Mesothelial cell of epicardium (in vitro differentiated cells): Measurements from ENCODE around the gene ITGAE. TPM values are rescaled to one million over a fixed set of nuclear protein-coding genes. Genes with fewer than 3 reads are reported as not detected.

ENCODE experiments used
- DNase-seq, 2 experiments: peaks; one replicate each; pipeline ENCODE4 v3.0.0; 2021; ENCODE audit warnings: low spot score in 2 of 2; ENCODE audit not compliant: unreplicated experiment in 2 of 2
- H3K27ac Mint-ChIP-seq: 2 replicates; pipeline ENCODE4 v1.8.0; 2021; ENCODE audit warnings: mixed read lengths
- H3K27me3 Mint-ChIP-seq: 2 replicates; pipeline ENCODE4 v1.8.0; 2021; ENCODE audit warnings: low read depth, mixed read lengths
- H3K36me3 Mint-ChIP-seq: 2 replicates; pipeline ENCODE4 v1.8.0; 2021; ENCODE audit warnings: mixed read lengths
- H3K4me1 Mint-ChIP-seq: 2 replicates; pipeline ENCODE4 v1.8.0; 2021; ENCODE audit warnings: mixed read lengths
- H3K4me3 Mint-ChIP-seq: 2 replicates; pipeline ENCODE4 v1.8.0; 2021; ENCODE audit warnings: mild to moderate bottlenecking, moderate library complexity, mixed read lengths
- H3K9me3 Mint-ChIP-seq: 2 replicates; pipeline ENCODE4 v1.8.0; 2021; ENCODE audit warnings: mixed read lengths
- total RNA-seq: library from RNA; stranded (reverse); gene quantifications from 3 replicates; pipeline ENCODE4 v1.2.1, GENCODE V29; 2021
- TF ChIP-seq, protein P1 (sequence below): fragments of 200-600 bp; sonication (generic); IDR thresholded peaks from one replicate; pipeline ENCODE4 v1.5.0; 2021; ENCODE audit warnings: antibody characterized with exemption; ENCODE audit not compliant: unreplicated experiment

ITGAE gene
- total RNA-seq, 1 donor from 2014 or later = 20.4 TPM

- TF ChIP-seq, protein P1, sequence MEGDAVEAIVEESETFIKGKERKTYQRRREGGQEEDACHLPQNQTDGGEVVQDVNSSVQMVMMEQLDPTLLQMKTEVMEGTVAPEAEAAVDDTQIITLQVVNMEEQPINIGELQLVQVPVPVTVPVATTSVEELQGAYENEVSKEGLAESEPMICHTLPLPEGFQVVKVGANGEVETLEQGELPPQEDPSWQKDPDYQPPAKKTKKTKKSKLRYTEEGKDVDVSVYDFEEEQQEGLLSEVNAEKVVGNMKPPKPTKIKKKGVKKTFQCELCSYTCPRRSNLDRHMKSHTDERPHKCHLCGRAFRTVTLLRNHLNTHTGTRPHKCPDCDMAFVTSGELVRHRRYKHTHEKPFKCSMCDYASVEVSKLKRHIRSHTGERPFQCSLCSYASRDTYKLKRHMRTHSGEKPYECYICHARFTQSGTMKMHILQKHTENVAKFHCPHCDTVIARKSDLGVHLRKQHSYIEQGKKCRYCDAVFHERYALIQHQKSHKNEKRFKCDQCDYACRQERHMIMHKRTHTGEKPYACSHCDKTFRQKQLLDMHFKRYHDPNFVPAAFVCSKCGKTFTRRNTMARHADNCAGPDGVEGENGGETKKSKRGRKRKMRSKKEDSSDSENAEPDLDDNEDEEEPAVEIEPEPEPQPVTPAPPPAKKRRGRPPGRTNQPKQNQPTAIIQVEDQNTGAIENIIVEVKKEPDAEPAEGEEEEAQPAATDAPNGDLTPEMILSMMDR = no peak
- no peak for DNase-seq
- H3K27me3 Mint-ChIP-seq = no peaks in the 10 kb centered on the region
- H3K36me3 Mint-ChIP-seq = peaks cover 38% of the 10 kb centered on the region
- no peaks in the 10 kb centered on the region for H3K9me3 Mint-ChIP-seq
- no peak overlapping the region for H3K4me3 Mint-ChIP-seq
- H3K27ac Mint-ChIP-seq = no peak overlapping the region
- H3K4me1 Mint-ChIP-seq = no peaks in the 10 kb centered on the region
Observed at GRCh38 chr17:3835410-3836229, 34.6 kb upstream of the ITGAE start.

GRCh38 chr17:3834811-3835210 lies 33.8 kb upstream of the ITGAE start:
- Mint-ChIP-seq H3K27ac (no peak overlapping the region), H3K27me3 (no peaks in the 10 kb centered on the region), H3K4me1 (no peaks in the 10 kb centered on the region), H3K4me3 (no peak overlapping the region), H3K9me3 (no peaks in the 10 kb centered on the region), H3K36me3 (peaks cover 33% of the 10 kb centered on the region)
- TF ChIP-seq, protein P1 = no peak
- no peak for DNase-seq

DNA sequence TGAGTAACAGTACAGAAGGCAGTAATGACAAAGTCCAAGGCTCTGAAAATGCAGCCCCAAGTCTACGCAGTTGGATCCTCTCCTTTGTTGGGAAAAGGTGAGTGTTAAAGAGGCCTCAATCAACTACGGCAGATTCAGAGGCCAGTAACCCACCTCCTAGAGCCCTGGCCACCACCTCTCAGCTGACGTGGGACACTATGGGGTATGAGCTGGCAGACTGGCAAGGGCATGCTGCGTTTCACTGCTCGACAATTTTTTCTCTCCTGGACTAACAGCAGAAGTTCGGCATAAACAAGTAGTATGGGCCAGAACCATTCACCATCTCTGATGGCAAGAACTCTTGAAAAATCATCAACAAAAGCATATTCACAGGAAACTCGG lies 27.9 kb upstream of the ITGAE start:
- Mint-ChIP-seq H3K9me3 (no peaks in the 10 kb centered on the region), H3K36me3 (peaks cover 31% of the 10 kb centered on the region), H3K4me1 (no peaks in the 10 kb centered on the region), H3K27me3 (no peaks in the 10 kb centered on the region), H3K27ac (no peak overlapping the region), H3K4me3 (no peak overlapping the region)
- TF ChIP-seq, protein P1 = no peak
- DNase-seq = no peak

- peaks cover 29% of the 10 kb centered on the region for H3K36me3 Mint-ChIP-seq
- TF ChIP-seq, protein P1 = no peak
- no peak overlapping the region for H3K4me3 Mint-ChIP-seq
- H3K27ac Mint-ChIP-seq = no peak overlapping the region
- H3K27me3 Mint-ChIP-seq = no peaks in the 10 kb centered on the region
- H3K9me3 Mint-ChIP-seq = no peaks in the 10 kb centered on the region
- H3K4me1 Mint-ChIP-seq = no peaks in the 10 kb centered on the region
- no peak for DNase-seq
Observed at GRCh38 chr17:3828151-3828851, 27.3 kb upstream of the ITGAE start.

DNA sequence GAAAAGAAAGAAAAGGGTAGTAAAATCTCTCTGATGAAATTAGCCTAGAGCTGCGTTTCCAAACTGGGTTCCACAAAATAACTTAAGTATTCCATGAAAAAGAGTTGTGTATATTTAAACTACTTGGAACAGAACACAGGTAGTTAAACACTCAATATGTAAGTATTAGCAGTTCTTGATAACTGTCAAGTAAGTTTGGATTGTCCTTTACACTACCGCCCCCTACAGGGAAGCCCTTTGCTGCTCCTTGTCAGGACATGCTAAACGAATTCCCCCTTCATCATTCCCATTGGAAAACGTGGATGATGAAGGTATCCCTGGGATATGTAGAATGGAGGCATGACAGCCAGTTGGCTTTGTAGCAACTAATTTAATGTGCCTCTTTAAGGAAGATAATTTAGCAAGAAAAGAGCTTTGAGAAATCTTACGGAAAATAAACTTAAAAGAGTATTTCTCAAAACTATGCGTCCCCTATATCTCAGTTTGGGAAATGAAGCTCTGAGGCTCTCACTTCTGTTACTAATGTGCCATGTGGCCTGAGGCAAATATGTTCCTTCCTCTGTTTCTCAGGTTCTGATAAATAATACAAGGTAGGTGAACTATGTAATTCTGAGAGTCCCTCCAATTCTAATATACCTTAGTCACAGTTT lies 26.3 kb upstream of the ITGAE start:
- no peaks in the 10 kb centered on the region for H3K9me3 Mint-ChIP-seq
- peaks cover 30% of the 10 kb centered on the region for H3K36me3 Mint-ChIP-seq
- H3K27ac Mint-ChIP-seq = no peak overlapping the region
- TF ChIP-seq, protein P1 = peak; percentile 30
- H3K4me3 Mint-ChIP-seq = no peak overlapping the region
- H3K27me3 Mint-ChIP-seq = no peaks in the 10 kb centered on the region
- peak in 1 of 2 experiments; percentile 47 for DNase-seq
- H3K4me1 Mint-ChIP-seq = peaks cover 1% of the 10 kb centered on the region
